Liver (tissue), 9 donors: ENCODE data around the gene TRPV4. TPM values are rescaled to one million over a fixed set of nuclear protein-coding genes. Genes with fewer than 3 reads are reported as not detected.

ENCODE experiments used
- DNase-seq: peaks from one replicate; pipeline ENCODE4 v3.0.0-alpha.2; 2017; ENCODE audit warnings: low spot score
- H3K27ac ChIP-seq, 2 donors: one replicate each; pipeline ENCODE4 v1.7.0; 2013; ENCODE audit warnings: inconsistent platforms in 2 of 2, low read length in 2 of 2, control low read depth in 1 of 2, low read depth in 1 of 2, mild to moderate bottlenecking in 1 of 2
- H3K27me3 ChIP-seq, 4 donors: one replicate each; pipeline versions ENCODE4 v1.6.1 to v1.7.0; 2013; ENCODE audit warnings: low read length in 3 of 4, inconsistent platforms in 1 of 4, mild to moderate bottlenecking in 1 of 4, moderate library complexity in 1 of 4; ENCODE audit not compliant: control insufficient read depth in 4 of 4, insufficient read depth in 4 of 4
- H3K36me3 ChIP-seq, 4 donors: one replicate each; pipeline versions ENCODE4 v1.6.1 to v1.7.0; 2013; ENCODE audit warnings: low read length in 3 of 4, mild to moderate bottlenecking in 3 of 4, low read depth in 1 of 4, moderate library complexity in 1 of 4; ENCODE audit not compliant: control insufficient read depth in 4 of 4, insufficient read depth in 3 of 4
- H3K4me1 ChIP-seq, 4 donors: one replicate each; pipeline versions ENCODE4 v1.6.1 to v1.7.0; 2013; ENCODE audit warnings: low read length in 3 of 4, mild to moderate bottlenecking in 3 of 4, moderate library complexity in 1 of 4; ENCODE audit not compliant: control insufficient read depth in 4 of 4, insufficient read depth in 4 of 4
- H3K4me3 ChIP-seq, 3 donors: one replicate each; pipeline versions ENCODE4 v1.6.1 to v1.7.0; 2013; ENCODE audit warnings: low read length in 3 of 3, control low read depth in 1 of 3, low read depth in 1 of 3, mild to moderate bottlenecking in 1 of 3
- H3K9ac ChIP-seq, 2 donors: one replicate each; pipeline ENCODE4 v1.7.0; 2013; ENCODE audit warnings: low read length in 2 of 2, mild to moderate bottlenecking in 2 of 2, moderate library complexity in 2 of 2, control low read depth in 1 of 2, low read depth in 1 of 2
- H3K9me3 ChIP-seq, 4 donors: one replicate each; pipeline versions ENCODE4 v1.6.1 to v1.7.0; 2013; ENCODE audit warnings: low read length in 3 of 4; ENCODE audit not compliant: control insufficient read depth in 4 of 4
- ATF3 ChIP-seq: IDR thresholded peaks from 2 replicates; pipeline ENCODE4 v1.6.1; 2016; ENCODE audit warnings: antibody characterized with exemption
- FOXA2 ChIP-seq: IDR thresholded peaks from 2 replicates; pipeline ENCODE4 v1.6.1; 2016; ENCODE audit warnings: antibody characterized with exemption
- GABPA ChIP-seq, 2 donors: IDR thresholded peaks in 1 of 2; conservative IDR thresholded peaks in 1 of 2; 2 replicates each; pipeline ENCODE4 v1.6.1; 2016; ENCODE audit warnings: antibody characterized with exemption in 2 of 2, mild to moderate bottlenecking in 1 of 2, moderate library complexity in 1 of 2
- HNF4A ChIP-seq, 2 donors: conservative IDR thresholded peaks; 2 replicates each; pipeline ENCODE4 v1.6.1; 2016; ENCODE audit warnings: antibody characterized with exemption in 2 of 2, mild to moderate bottlenecking in 2 of 2
- HNF4G ChIP-seq: IDR thresholded peaks from 2 replicates; pipeline ENCODE4 v1.6.1; 2016; ENCODE audit warnings: antibody characterized with exemption
- MAX ChIP-seq: IDR thresholded peaks from 2 replicates; pipeline ENCODE4 v1.6.1; 2016; ENCODE audit warnings: antibody characterized with exemption
- NR2F2 ChIP-seq: IDR thresholded peaks from 2 replicates; pipeline ENCODE4 v1.6.1; 2016; ENCODE audit warnings: antibody characterized with exemption
- RAD21 ChIP-seq, 2 donors: IDR thresholded peaks; 2 replicates each; pipeline ENCODE4 v1.6.1; 2016; ENCODE audit warnings: antibody characterized with exemption in 2 of 2, mild to moderate bottlenecking in 2 of 2
- REST ChIP-seq: IDR thresholded peaks from 2 replicates; pipeline ENCODE4 v1.6.1; 2016; ENCODE audit warnings: antibody characterized with exemption, mild to moderate bottlenecking
- RXRA ChIP-seq, 2 donors: IDR thresholded peaks; 2 replicates each; pipeline ENCODE4 v1.6.1; 2017 to 2018; ENCODE audit warnings: antibody characterized with exemption in 2 of 2, mild to moderate bottlenecking in 1 of 2
- TAF1 ChIP-seq: conservative IDR thresholded peaks from 2 replicates; pipeline ENCODE4 v1.6.1; 2016; ENCODE audit warnings: antibody characterized with exemption, mild to moderate bottlenecking
- YY1 ChIP-seq: IDR thresholded peaks from 2 replicates; pipeline ENCODE4 v1.6.1; 2016; ENCODE audit warnings: antibody characterized with exemption, mild to moderate bottlenecking
- ZBTB33 ChIP-seq: IDR thresholded peaks from 2 replicates; pipeline ENCODE4 v1.6.1; 2016; ENCODE audit warnings: antibody characterized with exemption
- WGBS: extraction: QIAGEN DNeasy Blood & Tissue Kit; methylation state at CpG from one replicate; pipeline ENCODE4 v1.1.7; 2013; 5-methylcytosine and 5-hydroxymethylcytosine counted together
- polyA plus RNA-seq, 2 donors: library from polyadenylated mRNA; stranded (reverse) in 1 of 2; unstranded in 1 of 2; fragments of 200-250 nt in 1 of 2; fragments of >200 nt in 1 of 2; fragmentation: Nextera tagmentation in 1 of 2; extraction: Ambion mirVana in 1 of 2; gene quantifications; one replicate each; pipeline versions ENCODE4 v1.2.1 to v1.2.3, GENCODE V29; 2013 to 2015
- total RNA-seq, 2 donors: library from RNA; depleted of rRNA; stranded (reverse); fragments of >200 nt; gene quantifications; one replicate each; pipeline ENCODE4 v1.2.3, GENCODE V29; 2014
- donor health status: healthy.
- donor health status: healthy.
- donor health status: healthy.
- donor health status: healthy.
- donor health status: healthy.

TRPV4 gene
- total and polyA plus RNA-seq, 4 donors: 1.3 to 9.6 (median 3.9) TPM

GRCh38 chr12:109767991-109768900 lies 65.0 kb downstream of the TRPV4 start (continued):
- TF ChIP-seq ZBTB33 (no peak), HNF4G (no peak), RAD21 (IDR thresholded peaks at IDR 0.05) (no peak)

DNA sequence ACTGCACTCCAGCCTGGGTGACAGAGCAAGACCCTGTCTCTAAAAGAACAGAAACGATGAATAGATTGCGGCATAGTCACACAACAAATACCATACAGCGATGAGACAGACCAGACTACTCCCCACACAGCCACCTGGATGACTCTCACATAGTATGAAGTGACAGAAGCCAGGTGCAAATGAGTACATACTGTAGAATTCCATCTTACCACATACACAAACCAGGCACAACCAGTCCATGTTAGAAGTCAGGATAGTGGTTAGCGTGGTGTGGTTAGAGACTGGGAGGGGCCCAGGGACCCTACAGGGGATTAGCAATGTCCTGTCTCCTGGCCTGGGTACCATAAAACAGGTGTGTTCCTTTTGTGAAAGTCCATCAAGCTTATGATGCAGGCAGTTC lies 65.7 kb downstream of the TRPV4 start:
- H3K27me3 ChIP-seq: no peaks in the 10 kb centered on the region
- H3K9me3 ChIP-seq: no peaks in the 10 kb centered on the region
- H3K9ac ChIP-seq: no peak overlapping the region
- WGBS: 96% methylated on average over 4 of the region's 4 CpGs
- no peaks in the 10 kb centered on the region for H3K36me3 ChIP-seq
- peaks cover 0 to 5% (median under 1%) of the 10 kb centered on the region in 4 donors for H3K4me1 ChIP-seq
- H3K27ac ChIP-seq: no peak overlapping the region
- TF ChIP-seq TAF1 (no peak), NR2F2 (no peak), HNF4A (conservative IDR thresholded peaks at IDR 0.05) (no peak), RXRA (IDR thresholded peaks at IDR 0.05) (no peak), ATF3 (no peak), MAX (no peak), REST (no peak), YY1 (no peak), HNF4G (no peak)
- no peak overlapping the region for H3K4me3 ChIP-seq
- peak; percentile 8 for DNase-seq

GRCh38 chr12:109766251-109766778 lies 66.9 kb downstream of the TRPV4 start:
- no peak for TF ChIP-seq RAD21 (IDR thresholded peaks at IDR 0.05)
- no peak for TF ChIP-seq FOXA2
- no peak for TF ChIP-seq GABPA (IDR thresholded peaks at IDR 0.05 in 1 of 2, conservative IDR thresholded peaks at IDR 0.05 in 1 of 2)
- no peak for TF ChIP-seq REST
- no peaks in the 10 kb centered on the region for H3K27me3 ChIP-seq
- peak; percentile 8 for DNase-seq
- WGBS: 96% methylated on average over 12 of the region's 12 CpGs
- peaks cover 0 to 3% (median 2%) of the 10 kb centered on the region in 4 donors for H3K4me1 ChIP-seq
- H3K27ac ChIP-seq: no peak overlapping the region
- H3K9ac ChIP-seq: no peak overlapping the region
- no peaks in the 10 kb centered on the region for H3K9me3 ChIP-seq
- H3K36me3 ChIP-seq: no peaks in the 10 kb centered on the region
- H3K4me3 ChIP-seq: no peak overlapping the region
